NCI-H1105 (cell line): ENCODE measurements around the gene RALGAPA2.

ENCODE experiments used
- DNase-seq: peaks from one replicate; lab custom pipeline; 2025; lab: John Stamatoyannopoulos, UW

The RALGAPA2 gene

GRCh38 chr20:20497242-20497978, 215.0 kb downstream of the RALGAPA2 start:
- DNase-seq = no peak

- DNase-seq = no peak
These were observed 216.5 kb downstream of the RALGAPA2 start for GRCh38 chr20:20495729-20496503.

- no peak for DNase-seq
These were observed 218.7 kb downstream of the RALGAPA2 start for GRCh38 chr20:20493701-20494100.

GRCh38 chr20:20492521-20493332, 219.7 kb downstream of the RALGAPA2 start:
- peak; percentile 83 for DNase-seq

- no peak for DNase-seq
These were observed 220.6 kb downstream of the RALGAPA2 start for GRCh38 chr20:20491784-20492264.

GRCh38 chr20:20491110-20491783, 221.2 kb downstream of the RALGAPA2 start:
- DNase-seq = no peak

- no peak for DNase-seq
These were observed 221.8 kb downstream of the RALGAPA2 start for GRCh38 chr20:20490673-20491072.

GRCh38 chr20:20489648-20490341, 222.6 kb downstream of the RALGAPA2 start:
- no peak for DNase-seq

GRCh38 chr20:20489054-20489453, 223.4 kb downstream of the RALGAPA2 start:
- DNase-seq = no peak

- no peak for DNase-seq
These were observed 224.1 kb downstream of the RALGAPA2 start for GRCh38 chr20:20488388-20488787.

GRCh38 chr20:20487811-20488210, 224.6 kb downstream of the RALGAPA2 start:
- DNase-seq = no peak

GRCh38 chr20:20483328-20483727, 229.1 kb downstream of the RALGAPA2 start:
- DNase-seq = no peak

GRCh38 chr20:20482453-20482852, 230.0 kb downstream of the RALGAPA2 start:
- no peak for DNase-seq

- no peak for DNase-seq
These were observed 231.8 kb downstream of the RALGAPA2 start for GRCh38 chr20:20480689-20481088.

- DNase-seq = no peak
These were observed 232.3 kb downstream of the RALGAPA2 start for GRCh38 chr20:20480126-20480525.

GRCh38 chr20:20477444-20478041, 234.9 kb downstream of the RALGAPA2 start:
- no peak for DNase-seq

- DNase-seq = no peak
These were observed 235.9 kb downstream of the RALGAPA2 start for GRCh38 chr20:20476504-20476903.

GRCh38 chr20:20473657-20474056, 238.8 kb downstream of the RALGAPA2 start:
- no peak for DNase-seq

GRCh38 chr20:20472684-20473274, 239.7 kb downstream of the RALGAPA2 start:
- DNase-seq = no peak

GRCh38 chr20:20466341-20466879, 246.0 kb downstream of the RALGAPA2 start:
- no peak for DNase-seq
